GM18907 (cell line): ENCODE data around the gene REPIN1.

ENCODE experiments used
- ATAC-seq: cut with Tn5 transposase; IDR thresholded peaks from one replicate; pipeline ENCODE4 v1.9.1; 2021; ENCODE audit warnings: mild to moderate bottlenecking, moderate library complexity; ENCODE audit not compliant: unreplicated experiment

The REPIN1 gene

DNA sequence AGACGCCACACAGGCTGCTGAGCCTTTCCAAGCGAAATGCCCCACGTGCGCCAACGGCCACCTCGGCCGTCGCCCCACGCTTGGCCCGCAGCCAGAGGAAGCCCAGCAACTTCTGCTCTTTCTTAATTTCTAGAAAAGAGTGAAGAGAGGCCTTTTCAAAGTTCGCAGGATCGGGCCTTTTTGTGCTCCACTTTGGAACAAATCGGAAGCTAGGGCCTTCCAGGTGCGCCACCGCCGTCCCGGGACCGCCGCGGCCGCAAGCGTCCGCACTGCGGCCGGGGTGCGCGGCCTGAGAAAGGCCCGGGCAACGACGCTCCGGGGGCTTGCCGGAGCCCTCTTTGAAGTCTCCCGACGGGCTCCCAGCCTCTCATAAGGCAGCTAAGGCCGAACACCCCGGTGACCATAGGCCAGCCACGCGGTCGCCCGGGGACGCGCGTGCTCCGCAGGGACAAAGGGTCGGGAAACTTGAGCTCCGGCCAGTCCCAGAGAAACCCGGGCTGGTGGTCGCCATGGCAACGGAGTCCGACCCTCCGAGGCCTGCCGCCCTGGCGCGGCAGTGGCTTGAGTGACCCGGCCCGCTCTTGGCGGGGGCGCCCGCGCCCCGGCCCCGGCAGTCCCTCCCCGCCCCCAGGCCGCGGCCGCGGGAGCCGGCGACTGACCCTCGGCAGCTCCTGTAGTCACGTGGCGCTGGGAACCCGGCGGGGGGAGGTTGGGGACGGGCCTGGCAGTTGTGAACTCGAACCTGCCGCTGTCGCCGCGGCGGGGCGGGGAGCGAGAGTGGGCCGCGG is at the start of gene REPIN1:
Gene REPIN1, plus strand, starts transcription at position 727 of the 788 bp plus-strand sequence. CDS start 890 bp downstream, outside the sequence.
- ATAC-seq, result peak; percentile 47

DNA sequence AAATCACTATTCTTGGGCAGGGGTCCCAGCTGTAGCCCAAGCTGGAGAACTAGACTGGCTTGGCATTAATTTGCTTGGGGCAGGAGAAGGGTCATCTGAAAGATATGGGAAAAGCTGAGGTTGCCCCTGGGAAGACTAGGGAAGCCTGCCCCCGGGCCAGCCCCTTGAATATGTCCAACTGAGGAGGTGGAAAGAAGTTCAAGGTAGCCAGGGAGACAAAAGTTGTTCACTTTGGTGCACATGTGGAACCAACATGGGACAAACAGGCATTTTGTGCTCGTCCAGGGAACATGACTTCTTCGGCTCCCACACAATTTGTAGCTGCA is 46.9 kb upstream of the REPIN1 start:
- ATAC-seq, result no peak

DNA sequence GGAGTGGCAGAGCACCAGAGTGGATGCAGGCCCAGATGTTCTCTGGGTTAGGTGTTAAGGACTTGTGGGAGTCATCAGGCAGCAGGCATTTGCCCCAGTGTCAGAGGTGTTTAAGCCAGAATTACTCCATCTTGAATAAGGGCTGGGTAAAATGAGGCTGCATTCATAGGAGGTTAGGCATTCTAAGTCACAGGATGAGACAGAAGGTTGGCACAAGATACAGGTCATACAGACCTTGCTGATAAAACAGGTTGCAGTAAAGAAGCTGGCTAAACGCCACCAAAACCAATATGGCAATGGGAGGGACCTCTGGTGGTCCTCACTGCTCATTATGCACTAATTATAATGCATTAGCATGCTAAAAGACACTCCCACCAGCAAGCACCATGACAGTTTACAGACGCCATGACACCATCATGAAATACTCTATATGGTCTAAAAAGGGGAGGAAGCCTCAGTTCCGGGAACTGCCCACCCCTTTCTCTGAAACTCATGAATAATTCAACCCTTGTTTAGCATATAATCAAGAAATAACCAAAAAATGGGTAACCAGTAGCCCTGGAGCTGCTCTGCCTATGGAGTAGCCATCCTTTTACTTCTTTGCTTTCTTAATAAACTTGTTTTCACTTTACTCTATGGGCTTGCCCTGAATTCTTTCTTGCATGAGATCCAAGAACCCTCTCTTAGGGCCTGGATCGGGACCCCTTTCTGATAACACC is 46.3 kb upstream of the REPIN1 start:
- ATAC-seq, result no peak

DNA sequence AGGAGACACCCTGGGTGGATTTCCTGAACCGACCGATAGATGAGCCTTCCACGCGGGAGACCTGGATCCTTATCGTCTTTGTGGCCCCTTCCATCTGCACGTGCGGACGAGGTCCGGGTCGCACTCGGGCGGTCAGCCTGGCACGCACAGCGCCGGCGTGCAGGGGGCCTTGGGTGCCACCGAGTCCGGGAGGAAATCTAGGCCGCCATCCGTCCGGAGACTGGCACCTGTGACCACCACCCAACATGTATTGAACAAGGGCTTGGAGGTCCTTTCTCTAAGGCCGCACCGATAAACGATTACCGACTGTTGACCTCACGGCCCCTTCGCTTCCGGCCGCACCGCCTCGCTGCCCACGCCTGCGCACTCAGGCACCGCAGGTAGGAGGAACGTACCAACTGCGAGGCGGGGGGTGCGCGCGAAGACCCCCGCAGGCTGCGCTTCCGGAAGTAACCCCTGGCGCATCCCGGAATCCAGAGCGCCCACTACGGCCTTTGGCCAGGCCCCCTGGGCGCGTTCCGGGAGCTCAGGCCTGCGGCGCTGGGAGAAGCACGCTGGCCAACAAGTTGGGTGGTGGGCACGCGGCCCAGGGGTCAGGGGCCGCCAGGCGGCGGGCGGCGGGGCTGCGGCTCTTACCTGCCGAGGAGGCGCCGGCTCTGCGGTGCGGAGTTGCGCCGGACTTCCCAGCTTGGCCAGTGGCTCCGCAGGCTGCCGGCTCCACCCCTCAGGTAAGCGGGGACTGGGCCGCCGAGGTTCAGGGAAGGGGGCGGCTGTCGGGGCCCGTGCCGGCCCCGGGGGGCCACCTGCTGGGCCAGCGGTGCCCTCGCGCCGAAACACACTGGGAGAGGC is 45.6 kb upstream of the REPIN1 start, which contains the start of the genes ACTR3C and LRRC61:
Gene ACTR3C, minus strand, starts transcription at position 713 of the 849 bp plus-strand sequence. CDS start 28,249 bp downstream, outside the sequence.
Gene LRRC61, plus strand, starts transcription at position 523 of the 849 bp plus-strand sequence. CDS start 13,507 bp downstream, outside the sequence.
- peak; percentile 72 for ATAC-seq

DNA sequence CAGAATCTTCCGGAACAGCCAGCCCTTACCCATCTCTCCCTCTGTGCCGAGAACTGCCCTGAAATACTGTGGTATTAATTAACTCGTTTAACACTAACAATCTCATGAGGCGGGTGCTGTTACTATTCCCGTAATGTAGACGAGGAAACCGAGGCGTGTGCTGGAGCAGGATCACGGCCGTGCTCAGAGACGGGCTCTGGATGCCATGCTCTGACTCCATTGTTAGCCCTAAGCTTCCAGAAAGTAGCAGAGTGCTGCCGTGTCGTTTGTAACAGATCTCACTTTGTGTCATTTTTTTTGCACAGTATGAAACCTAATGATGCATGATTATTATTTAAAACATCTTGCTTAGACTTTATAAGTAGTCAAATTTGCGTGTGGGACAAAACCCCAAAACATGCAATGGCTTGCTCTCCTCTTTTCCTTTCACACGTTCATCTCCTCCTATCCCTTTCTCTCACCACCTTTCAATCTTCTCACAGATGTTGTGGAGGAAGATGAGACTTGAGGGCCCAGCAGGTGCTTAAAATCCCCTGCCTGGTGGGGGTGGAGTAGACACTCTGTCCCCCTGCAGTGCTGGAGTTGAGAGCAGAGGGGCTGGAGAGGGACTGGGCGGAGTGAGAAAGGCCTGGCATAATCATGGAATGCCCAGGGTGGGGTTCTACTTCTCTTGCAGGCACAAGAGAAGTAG is 44.8 kb upstream of the REPIN1 start:
- no peak for ATAC-seq

DNA sequence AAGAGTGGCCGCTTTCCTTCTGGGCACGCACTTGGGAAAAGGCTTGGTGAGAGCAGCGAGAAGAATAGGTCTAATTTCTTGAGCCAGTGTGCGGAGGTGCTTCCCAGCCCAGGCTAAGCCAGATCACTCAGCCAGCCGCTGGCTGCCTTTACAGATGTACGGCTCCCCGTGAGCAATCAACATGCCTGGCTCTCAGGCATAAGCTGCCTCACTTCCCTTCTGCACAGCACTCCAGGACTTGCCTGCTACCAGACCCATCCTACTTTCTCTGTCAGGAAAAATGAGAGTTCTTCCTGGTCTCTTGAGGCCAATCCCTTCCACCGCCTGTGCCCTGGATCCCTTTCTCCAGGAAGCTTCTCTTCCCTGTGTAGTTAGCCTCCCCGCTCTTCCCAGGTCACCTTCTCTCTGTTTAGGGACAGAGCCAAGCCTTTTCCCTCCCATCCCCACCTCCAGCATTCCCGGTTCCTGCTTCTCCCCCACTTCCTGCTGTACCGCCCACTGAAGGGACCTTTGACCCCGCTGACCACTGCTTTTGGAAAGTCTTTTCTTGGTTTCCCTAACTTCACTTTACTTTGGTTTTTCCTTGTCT is 44.2 kb upstream of the REPIN1 start:
- no peak for ATAC-seq

DNA sequence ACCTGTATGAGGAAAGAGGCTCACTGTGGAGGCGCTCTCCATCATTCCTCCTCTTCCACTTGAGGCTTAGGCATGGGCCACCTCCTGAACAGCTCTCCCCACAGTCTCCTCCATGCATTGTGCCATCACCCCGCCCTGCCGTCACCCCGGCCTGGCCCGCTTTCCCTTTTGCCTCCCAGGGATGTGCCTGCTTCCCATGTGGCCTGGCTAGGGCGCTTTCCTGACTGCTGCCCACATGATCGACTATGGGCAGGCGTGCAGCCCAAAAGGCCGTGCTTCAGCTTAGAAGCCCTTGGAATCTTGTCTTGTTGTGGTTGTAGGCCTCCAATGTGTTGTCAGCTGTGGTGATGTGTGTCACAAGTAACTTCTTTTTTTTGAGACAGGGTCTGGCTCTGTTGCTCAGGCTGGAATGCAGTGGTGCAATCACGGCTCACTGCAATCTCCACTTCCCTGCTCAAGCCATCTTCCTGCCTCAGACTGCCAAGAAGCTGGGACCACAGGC is 43.5 kb upstream of the REPIN1 start:
- ATAC-seq, result no peak

DNA sequence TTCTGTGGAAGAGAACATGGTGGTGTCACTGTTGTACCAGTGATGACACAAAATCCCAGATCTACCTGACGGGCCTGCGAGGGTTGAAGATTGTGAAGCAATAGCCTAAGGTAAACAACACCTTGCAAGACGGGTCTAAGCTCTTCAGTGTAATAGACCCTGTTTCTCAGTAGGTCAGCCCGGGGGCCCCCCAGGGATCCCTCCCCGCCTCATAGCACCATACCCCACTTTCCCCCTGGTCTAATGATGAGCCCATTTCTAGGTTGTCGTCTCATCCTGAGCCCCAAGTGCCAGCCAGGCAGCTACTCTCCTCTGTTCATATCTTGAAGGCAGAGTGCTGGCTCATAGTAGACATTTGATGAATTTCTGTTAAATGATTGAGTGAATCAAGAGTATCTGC is 42.7 kb upstream of the REPIN1 start:
- no peak for ATAC-seq

DNA sequence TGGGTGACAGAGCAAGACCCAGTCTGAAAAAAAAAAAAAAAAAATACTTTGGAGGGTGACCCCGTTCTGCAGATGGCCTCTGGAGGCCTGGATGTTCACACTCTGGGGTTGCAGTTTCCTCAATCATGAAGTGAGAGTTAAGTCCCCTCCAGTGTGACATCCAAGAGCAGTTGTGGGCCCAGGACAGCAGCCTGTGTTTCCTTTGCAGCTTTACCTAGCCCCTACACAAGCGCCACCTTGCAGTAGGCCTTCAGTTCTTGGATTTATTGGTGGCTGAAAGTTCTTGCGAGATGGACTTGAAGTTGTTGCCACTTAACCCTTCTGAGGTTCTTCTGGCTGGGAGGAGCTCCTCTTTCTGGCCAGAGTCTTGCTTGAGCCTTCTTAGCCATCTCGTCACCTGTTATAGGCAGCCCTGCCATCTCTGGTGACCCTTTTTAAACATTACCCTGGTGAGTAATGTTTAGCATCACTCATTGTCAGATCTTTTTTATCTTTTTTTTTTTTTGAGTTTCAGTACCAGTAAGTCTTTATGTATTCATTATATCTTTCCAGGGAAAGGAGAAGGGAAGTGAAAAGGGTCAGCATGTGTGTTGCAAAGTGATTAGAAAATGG is 41.9 kb upstream of the REPIN1 start:
- no peak for ATAC-seq

DNA sequence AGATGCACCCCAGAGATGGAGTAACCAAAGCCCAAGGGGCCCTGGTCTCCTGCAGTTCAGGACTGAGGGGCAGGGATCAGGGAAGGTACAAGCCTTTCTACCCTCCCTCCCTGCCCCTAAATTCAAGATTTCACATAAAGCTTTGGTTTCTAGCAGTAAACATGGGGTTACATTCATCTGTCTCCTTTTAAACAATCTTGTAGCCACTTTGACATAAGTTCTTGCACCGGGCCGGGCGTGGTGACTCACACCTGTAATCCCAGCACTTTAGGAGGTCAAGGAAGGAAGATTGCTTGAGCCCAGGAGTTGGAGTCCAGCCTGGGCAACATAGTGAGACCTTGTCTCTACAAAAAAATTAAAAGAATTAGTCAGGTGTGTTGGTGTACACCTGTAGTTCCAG is 41.3 kb upstream of the REPIN1 start:
- ATAC-seq, result no peak

DNA sequence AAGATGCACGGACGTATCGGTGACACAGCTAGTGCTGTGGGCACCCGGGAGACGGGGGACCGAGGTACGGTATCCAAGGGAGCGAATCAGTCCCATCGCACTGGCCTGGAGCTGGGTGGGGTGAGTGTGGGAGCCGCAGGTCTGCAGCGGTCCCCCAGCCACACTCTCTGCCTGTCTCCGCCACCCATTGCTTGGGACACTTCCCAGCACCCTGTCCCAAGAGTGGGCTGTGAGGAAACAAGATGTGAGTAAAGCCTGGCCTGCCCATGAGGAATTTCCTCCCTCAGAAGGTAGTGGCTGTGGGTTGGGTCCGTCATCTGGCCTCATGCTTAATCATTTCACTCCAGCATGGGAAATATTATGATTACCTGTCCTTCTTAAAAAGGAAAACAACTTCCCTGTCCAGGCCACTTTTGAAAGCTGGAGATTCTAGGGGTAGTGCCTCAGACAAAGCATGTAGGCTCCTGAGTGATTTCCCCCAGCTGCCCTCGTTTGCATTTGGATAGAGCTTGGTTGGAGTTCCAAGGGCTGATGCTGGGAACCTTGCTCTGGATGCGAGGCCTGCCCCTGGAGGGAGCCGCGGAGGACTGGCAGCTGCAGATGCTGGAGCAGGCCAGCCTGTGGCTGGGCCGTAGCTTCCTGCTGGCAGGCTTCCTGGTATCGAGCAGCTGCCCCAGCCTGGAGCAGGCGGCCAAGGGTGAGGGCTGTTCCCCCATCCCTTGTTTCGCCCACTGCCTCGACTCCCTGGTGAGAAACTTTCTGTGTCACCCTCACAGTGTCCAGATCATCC is 39.1 kb upstream of the REPIN1 start:
- no peak for ATAC-seq

DNA sequence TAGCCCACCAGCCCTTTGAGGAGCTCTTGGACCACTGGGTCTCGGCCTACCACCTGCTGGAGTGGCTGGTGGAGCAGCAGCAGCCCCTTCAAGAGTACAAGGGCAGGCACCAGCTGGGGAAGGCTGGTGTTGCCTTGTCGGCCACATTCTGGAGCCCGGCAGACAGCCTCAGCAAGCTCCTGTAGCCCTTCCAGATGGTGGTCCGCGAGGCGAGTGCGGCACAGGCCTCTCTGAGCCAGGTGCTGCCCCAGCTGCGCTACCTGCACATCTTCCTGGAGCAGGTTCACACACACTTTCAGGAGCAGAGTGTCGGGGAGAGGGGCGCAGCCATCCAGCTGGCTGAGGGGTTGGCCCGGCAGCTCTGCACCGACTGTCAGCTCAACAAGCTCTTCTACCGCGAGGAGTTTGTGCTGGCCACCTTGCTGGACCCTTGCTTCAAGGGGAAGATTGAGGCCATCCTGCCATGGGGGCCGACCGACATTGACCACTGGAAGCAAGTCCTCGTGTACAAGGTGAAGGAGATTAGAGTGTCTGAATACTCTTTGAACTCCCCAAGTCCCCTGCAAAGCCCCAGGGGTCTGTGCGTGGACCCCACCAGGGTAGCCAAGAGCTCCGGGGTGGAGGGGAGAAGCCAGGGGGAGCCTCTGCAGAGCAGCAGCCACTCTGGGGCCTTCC is 38.3 kb upstream of the REPIN1 start:
- ATAC-seq, result no peak

DNA sequence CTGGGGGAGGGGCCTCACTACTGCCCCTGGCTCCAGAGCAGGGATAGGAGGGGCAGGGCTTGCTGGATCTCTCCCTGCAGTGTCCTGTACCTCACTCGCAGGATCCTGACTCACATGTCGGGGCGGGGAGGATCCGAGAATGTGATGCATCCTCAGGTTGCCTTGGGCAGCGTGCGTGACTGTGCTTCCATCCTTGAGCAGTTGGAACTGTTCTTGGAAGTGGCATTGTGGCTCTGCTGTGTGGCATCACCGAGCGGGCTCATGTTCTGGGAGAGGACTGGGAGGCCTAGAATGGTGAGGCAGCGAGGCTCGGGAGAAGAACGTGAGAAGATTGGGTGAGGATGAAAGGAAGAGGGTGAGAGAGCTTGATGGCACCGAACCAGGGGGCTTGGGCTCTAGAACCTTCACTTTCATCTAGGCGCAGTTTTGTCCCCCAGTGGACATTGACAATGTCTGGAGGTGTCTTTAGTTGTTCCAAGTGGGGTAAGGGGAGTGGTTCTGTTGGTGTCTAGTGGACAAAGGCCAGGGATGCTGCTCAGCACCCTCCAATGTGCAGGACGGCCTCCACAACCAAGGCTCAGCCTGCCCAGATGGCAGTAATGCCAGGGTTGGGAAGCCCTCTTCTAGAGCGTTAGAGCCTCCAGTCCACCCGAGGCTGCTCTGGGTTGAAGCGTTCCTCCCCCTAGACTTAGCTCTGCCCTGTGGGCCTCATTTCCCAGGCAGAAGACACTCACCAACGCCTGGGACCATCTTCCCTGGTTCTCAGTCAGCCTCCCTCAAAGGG is 35.6 kb upstream of the REPIN1 start:
- no peak for ATAC-seq

DNA sequence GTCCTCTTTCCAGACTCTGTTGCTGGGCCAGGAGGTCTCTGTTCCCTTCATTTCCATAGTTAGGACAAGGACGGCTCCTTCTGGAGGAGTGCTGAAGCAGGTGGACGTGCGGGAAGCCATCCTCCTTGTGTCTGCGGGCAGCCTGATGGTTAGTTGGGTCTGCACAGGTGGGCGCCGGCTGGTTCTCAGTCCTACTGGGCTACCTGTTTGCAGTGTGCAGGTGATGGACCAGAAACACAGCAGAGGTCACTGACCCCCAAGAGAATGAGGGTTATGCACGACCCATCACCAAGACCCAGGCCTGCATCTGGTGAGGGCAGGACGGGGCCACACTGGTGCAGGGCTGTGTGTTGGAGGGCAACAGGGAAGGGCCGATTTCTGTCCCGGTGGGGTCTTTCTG is 35.0 kb upstream of the REPIN1 start:
- ATAC-seq, result no peak

DNA sequence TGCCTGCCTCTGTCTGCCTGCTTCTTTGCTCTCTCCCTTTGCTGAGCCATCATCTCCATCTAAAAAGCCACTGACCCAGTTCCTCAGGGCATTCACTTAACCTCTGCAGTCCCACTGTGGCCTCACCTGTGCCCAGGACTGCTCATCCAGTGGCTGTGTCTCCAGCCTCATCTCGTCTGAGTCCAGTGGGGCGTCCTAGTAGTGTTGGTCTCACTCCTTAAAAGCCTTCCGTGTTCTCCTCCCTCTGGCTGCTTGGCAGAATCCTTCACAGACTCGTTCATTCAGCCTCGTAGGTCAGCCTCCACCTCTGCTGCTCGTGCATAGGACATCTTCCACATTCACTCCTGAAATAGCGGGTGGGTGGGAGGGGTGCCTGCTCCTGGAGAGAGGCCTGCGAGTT is 34.5 kb upstream of the REPIN1 start:
- ATAC-seq, result no peak

DNA sequence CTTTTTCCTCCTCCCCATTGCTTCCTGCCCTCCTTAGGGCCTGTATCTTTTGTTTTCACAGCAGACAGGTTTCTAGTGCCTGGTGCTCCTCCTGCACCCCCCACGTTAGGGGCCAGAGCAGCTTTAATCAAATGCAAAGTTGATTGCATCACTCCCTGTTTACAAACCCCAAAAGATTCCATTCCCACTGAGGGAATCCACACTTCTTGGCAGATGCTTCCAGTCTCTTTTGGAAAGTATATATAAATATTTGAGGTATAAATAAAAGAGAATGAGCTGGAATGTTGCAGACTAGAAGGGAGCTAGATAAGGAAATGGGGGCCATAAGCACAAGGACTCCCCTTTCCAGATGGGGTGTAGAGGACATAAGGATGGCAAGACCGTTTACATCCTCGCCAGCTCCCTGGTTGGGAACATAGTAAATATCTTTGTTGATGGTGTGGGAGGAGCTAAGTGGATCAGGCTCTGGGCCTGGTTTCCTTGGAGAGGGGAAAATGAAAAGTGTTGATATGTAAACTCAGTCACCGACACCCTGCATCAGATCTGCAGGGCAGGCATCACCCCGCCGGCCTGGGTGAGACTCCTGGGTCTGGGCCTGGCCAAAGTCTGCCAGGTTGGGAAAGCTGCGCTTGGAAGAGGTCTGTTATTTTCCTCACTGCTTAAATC is 33.4 kb upstream of the REPIN1 start:
- no peak for ATAC-seq

DNA sequence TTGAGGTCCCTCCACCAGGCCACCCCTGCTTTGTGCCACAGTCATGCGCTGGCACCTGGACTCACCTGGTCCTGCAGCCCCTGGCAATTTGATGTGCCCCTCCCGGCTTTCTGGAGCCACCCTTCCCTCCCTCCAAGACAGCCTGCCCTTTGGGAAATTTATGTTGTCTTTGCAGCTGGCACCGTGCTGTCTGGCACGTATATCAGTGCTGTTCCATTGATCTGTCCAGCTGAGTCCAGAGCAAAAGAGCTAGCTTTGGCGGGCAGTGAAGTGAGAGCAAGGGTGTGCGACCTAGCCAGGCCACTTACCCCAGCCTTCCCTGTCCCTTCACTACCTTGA is 32.9 kb upstream of the REPIN1 start:
- ATAC-seq, result no peak
